Measurements from ENCODE around the gene GOLGA6C. TPM values are rescaled to one million over a fixed set of nuclear protein-coding genes. Genes with fewer than 3 reads are reported as not detected.

Gene GOLGA6C
- total RNA-seq, 4 donors from 2014 or later, result not detected

DNA sequence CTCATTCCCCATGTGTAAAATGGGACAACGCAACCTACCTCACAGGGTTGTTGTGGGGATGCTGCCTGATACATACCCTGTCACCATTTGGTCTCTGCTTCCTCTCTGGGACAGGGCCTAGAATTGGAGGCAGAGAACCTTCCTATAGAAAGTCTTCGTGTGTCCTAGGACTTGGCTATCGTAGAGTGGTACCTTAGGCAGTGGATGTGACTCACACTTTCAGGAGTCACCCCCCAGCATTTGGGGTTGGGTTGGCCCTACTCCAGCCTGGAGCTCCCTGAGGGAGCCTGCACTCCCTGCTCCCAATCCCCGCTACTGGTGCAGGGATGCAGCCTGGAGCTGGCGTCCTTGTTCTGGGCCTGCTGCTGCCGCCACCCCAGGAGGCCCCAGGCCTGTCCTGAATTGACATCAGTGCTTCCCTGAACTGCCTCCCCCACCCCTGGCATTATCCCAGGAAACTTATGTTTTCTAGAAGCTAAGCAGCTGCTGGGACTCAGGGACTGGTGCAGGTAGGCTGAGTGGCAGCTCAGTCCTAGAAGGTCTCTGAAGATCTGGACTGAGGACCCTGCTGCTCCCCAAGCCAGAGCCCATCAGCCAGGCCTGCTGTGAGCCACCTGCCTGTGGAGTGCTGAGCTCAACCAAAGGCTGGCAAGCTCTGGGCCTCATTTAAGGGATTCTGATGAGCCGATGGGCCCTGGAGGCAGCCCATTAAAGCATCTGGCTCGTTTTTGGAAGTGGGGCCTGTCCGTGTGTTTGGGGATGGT, 46.5 kb upstream of the GOLGA6C start:
- intact Hi-C loops (cut with DNase I; ENCODE audit: low total_unique reads), result no loop called here

DNA sequence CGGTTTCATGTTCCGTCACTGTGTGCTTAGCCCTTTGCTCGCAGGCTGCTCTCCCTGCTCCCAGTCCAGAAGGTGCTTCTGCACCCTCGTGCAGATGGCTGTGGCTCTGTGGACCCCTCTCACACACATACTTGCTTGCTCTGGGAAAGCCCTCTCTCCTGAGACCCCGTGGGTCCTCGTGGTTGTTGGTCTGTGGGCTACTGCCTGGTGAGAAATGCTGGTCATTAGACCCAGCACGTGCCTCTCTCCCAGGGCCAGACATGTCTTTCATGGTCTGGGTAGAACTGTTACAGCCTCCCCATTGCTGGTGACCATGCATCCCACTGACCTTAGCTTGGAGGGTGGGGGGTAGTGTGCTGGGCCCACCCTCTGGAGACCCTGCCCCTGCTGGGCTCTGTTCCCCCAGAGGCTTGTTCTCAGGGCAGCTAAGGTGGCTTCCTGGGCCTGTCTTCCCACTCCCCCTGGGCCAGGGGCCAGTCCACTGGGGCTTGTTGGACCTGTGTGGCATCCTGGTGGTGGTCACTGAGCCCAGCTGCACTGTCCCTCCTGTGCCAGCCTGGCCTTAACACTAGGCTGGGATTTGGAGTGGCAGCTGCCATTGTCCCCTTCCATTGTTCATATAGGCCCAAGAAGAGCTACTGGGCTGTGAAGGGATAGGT, 45.8 kb upstream of the GOLGA6C start:
- H3K4me3 ChIP-seq, result no peak overlapping the region
- H3K36me3 ChIP-seq, result peaks cover 0 to 39% (median 15%) of the 10 kb centered on the region in 4 donors
- H3K9me3 ChIP-seq, result no peaks in the 10 kb centered on the region
- TF ChIP-seq POLR2A (IDR thresholded peaks at IDR 0.05), result no peak
- no peak for TF ChIP-seq POLR2AphosphoS5 (IDR thresholded peaks at IDR 0.05)
- TF ChIP-seq EP300 (IDR thresholded peaks at IDR 0.05; ENCODE audit: low read depth), result no peak
- TF ChIP-seq, protein P1, sequence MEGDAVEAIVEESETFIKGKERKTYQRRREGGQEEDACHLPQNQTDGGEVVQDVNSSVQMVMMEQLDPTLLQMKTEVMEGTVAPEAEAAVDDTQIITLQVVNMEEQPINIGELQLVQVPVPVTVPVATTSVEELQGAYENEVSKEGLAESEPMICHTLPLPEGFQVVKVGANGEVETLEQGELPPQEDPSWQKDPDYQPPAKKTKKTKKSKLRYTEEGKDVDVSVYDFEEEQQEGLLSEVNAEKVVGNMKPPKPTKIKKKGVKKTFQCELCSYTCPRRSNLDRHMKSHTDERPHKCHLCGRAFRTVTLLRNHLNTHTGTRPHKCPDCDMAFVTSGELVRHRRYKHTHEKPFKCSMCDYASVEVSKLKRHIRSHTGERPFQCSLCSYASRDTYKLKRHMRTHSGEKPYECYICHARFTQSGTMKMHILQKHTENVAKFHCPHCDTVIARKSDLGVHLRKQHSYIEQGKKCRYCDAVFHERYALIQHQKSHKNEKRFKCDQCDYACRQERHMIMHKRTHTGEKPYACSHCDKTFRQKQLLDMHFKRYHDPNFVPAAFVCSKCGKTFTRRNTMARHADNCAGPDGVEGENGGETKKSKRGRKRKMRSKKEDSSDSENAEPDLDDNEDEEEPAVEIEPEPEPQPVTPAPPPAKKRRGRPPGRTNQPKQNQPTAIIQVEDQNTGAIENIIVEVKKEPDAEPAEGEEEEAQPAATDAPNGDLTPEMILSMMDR (IDR thresholded peaks at IDR 0.05), result no peak
- no peak overlapping the region for H3K27ac ChIP-seq
- intact Hi-C loops (cut with DNase I; ENCODE audit: low total_unique reads) (no loop called here), in situ Hi-C loops (cut with MboI; ENCODE audit: low pct_ligation_motif_present in 1 of 4, low pct_unique_long_range_greater_than_20kb in 1 of 4, low sequenced_read_pairs in 3 of 4) (no loop called here)
- 70% methylated on average over 7 of the region's 7 CpGs; no CpG with 5 or more reads in 1 of the 2 donors for WGBS, 2 donors (ENCODE audit: low coverage in 1 of 2)
- H3K27me3 ChIP-seq, result no peaks in the 10 kb centered on the region
- no peak for DNase-seq
- H3K4me1 ChIP-seq, result no peaks in the 10 kb centered on the region

More for the DNA sequence above, 46.5 kb upstream of the GOLGA6C start:
- 72% methylated on average over 9 of the region's 9 CpGs; no CpG with 5 or more reads in 1 of the 2 donors for WGBS, 2 donors (ENCODE audit: low coverage in 1 of 2)
- Histone ChIP-seq H3K27me3 (no peaks in the 10 kb centered on the region), H3K9me3 (no peaks in the 10 kb centered on the region), H3K4me1 (no peaks in the 10 kb centered on the region), H3K36me3 (peaks cover 0 to 39% (median 15%) of the 10 kb centered on the region in 4 donors), H3K4me3 (no peak overlapping the region), H3K27ac (no peak overlapping the region)
- in situ Hi-C loops (cut with MboI; ENCODE audit: low pct_ligation_motif_present in 1 of 4, low pct_unique_long_range_greater_than_20kb in 1 of 4, low sequenced_read_pairs in 3 of 4), result no loop called here
- TF ChIP-seq POLR2A (IDR thresholded peaks at IDR 0.05), result no peak
- no peak for TF ChIP-seq EP300 (IDR thresholded peaks at IDR 0.05; ENCODE audit: low read depth)
- TF ChIP-seq POLR2AphosphoS5 (IDR thresholded peaks at IDR 0.05), result no peak
- no peak for DNase-seq

- Histone ChIP-seq H3K4me1 (no peaks in the 10 kb centered on the region), H3K36me3 (peaks cover 0 to 30% (median 14%) of the 10 kb centered on the region in 4 donors), H3K27ac (no peak overlapping the region), H3K27me3 (no peaks in the 10 kb centered on the region), H3K4me3 (no peak overlapping the region), H3K9me3 (no peaks in the 10 kb centered on the region)
- 91 to 93% methylated on average over 5 to 12 of the region's 12 CpGs for WGBS, 2 donors (ENCODE audit: low coverage in 1 of 2)
- TF ChIP-seq POLR2AphosphoS5 (IDR thresholded peaks at IDR 0.05), result no peak
- TF ChIP-seq, protein P1 (IDR thresholded peaks at IDR 0.05), result no peak
- no peak for TF ChIP-seq POLR2A (IDR thresholded peaks at IDR 0.05)
- no peak for TF ChIP-seq EP300 (IDR thresholded peaks at IDR 0.05; ENCODE audit: low read depth)
- intact Hi-C loops (cut with DNase I; ENCODE audit: low total_unique reads) (no loop called here), in situ Hi-C loops (cut with MboI; ENCODE audit: low pct_ligation_motif_present in 1 of 4, low pct_unique_long_range_greater_than_20kb in 1 of 4, low sequenced_read_pairs in 3 of 4) (no loop called here)
- no peak for DNase-seq
Measured at GRCh38 chr15:75213212-75213767, 44.8 kb upstream of the GOLGA6C start.

DNA sequence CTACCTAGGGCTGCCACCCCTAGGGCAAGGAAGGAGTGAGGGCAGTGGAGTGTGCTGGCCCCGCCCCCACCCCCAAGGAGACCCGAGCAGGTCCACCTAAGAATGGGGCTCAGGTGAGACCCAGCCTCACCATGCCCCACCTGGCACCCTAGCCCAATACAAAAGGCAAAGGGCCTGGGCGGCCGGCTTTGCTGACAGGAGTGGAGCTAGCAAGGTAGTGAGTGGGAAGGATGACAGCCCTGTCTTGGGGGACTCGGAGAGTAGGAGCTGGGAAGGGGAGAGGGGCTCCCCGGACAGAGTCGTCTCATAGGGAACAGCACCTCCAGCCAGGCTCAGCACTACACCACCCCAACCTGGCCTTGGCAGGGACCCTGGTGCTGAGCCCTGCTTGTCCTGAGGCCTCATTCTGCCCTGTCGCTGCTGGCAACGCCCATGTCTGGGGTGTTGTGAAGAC, 44.3 kb upstream of the GOLGA6C start:
- TF ChIP-seq POLR2A (IDR thresholded peaks at IDR 0.05) (no peak), POLR2AphosphoS5 (IDR thresholded peaks at IDR 0.05) (no peak), EP300 (IDR thresholded peaks at IDR 0.05; ENCODE audit: low read depth) (no peak)
- TF ChIP-seq, protein P1 (IDR thresholded peaks at IDR 0.05), result no peak
- Histone ChIP-seq H3K4me1 (no peaks in the 10 kb centered on the region), H3K4me3 (no peak overlapping the region), H3K27ac (no peak overlapping the region), H3K27me3 (no peaks in the 10 kb centered on the region), H3K9me3 (no peaks in the 10 kb centered on the region), H3K36me3 (peaks cover 0 to 25% (median 11%) of the 10 kb centered on the region in 4 donors)
- intact Hi-C loops (cut with DNase I; ENCODE audit: low total_unique reads), result no loop called here
- WGBS, 2 donors (ENCODE audit: low coverage in 1 of 2), result 80 to 85% methylated on average over 1 to 8 of the region's 9 CpGs
- in situ Hi-C loops (cut with MboI; ENCODE audit: low pct_ligation_motif_present in 1 of 4, low pct_unique_long_range_greater_than_20kb in 1 of 4, low sequenced_read_pairs in 3 of 4), result no loop called here
- no peak for DNase-seq
